GM12878 (cell line): ENCODE measurements around the gene MYRF. TPM values are rescaled to one million over a fixed set of nuclear protein-coding genes. Genes with fewer than 3 reads are reported as not detected.
A peak's percentile ranks its signal among the peaks of the same experiment; 100 is the strongest.

Experiments
- CREM ChIP-seq: IDR thresholded peaks from 2 replicates; pipeline ENCODE4 v1.6.1; 2014; ENCODE audit warnings: antibody characterized with exemption, low read depth
- ESRRA ChIP-seq: IDR thresholded peaks from 2 replicates; pipeline ENCODE4 v1.6.1; 2012; ENCODE audit warnings: mild to moderate bottlenecking, low read length, improper control_type of control experiment
- KLF5 ChIP-seq: fragments of 450-650 bp; IDR thresholded peaks from 2 replicates; pipeline ENCODE4 v1.6.1; 2014; ENCODE audit warnings: mild to moderate bottlenecking; ENCODE audit not compliant: partially characterized antibody
- NFIC ChIP-seq: IDR thresholded peaks from 2 replicates; pipeline ENCODE4 v1.6.1; 2012; ENCODE audit warnings: low read depth, mild to moderate bottlenecking, inconsistent platforms, low read length, moderate library complexity
- RELA ChIP-seq: fragments of 450-650 bp; IDR thresholded peaks from 2 replicates; pipeline ENCODE4 v1.8.0; 2014; ENCODE audit warnings: borderline replicate concordance; ENCODE audit not compliant: partially characterized antibody
- SMC3 ChIP-seq: IDR thresholded peaks from 2 replicates; pipeline ENCODE4 v1.6.1; 2011; ENCODE audit warnings: low read length, improper control_type of control experiment, borderline replicate concordance
- TCF3 ChIP-seq: IDR thresholded peaks from 2 replicates; pipeline ENCODE4 v1.6.1; 2012; ENCODE audit warnings: low read depth, mild to moderate bottlenecking, low read length, borderline replicate concordance; ENCODE audit not compliant: insufficient read depth
- YY1 ChIP-seq: IDR thresholded peaks from 2 replicates; pipeline ENCODE4 v1.6.1; 2011; ENCODE audit warnings: low read depth, mild to moderate bottlenecking, low read length
- polyA plus RNA-seq, 11 experiments: library from polyadenylated mRNA; depleted of rRNA in 4 of 11; unstranded in 6 of 11; stranded (reverse) in 5 of 11; fragments of >200 nt; fragmentation: Nextera tagmentation in 4 of 11; fragmentation: Illumina TruSeq in 1 of 11; extraction: Ambion mirVana in 4 of 11; extraction: Trizol in 1 of 11; gene quantifications; 1 replicate in 1 of 11; 2 replicates in 10 of 11; pipeline versions ENCODE4 v1.2.1 to v1.2.3, GENCODE V29; 2011 to 2016; ENCODE audit warnings: inconsistent platforms in 2 of 11, missing spikeins in 2 of 11, low read depth in 1 of 11
- total RNA-seq, 4 experiments: library from RNA; depleted of rRNA in 3 of 4; stranded (reverse); fragments of >200 nt in 3 of 4; fragmentation: Illumina TruSeq in 1 of 4; extraction: Trizol in 1 of 4; gene quantifications; 2 replicates each; pipeline versions ENCODE4 v1.2.1 to v1.2.3, GENCODE V29; 2013 to 2021
- TF ChIP-seq, protein P1 (sequence below): fragments of 450-650 bp; IDR thresholded peaks from 2 replicates; pipeline ENCODE4 v1.6.1; 2017; ENCODE audit warnings: mild to moderate bottlenecking, low read depth, inconsistent platforms; ENCODE audit not compliant: poor library complexity, severe bottlenecking
- TF ChIP-seq, protein P2 (sequence below), 3 experiments: IDR thresholded peaks in 2 of 3; conservative IDR thresholded peaks in 1 of 3; 2 replicates each; pipeline ENCODE4 v1.5.1; 2011; ENCODE audit warnings: low read depth in 3 of 3, low read length in 3 of 3, mild to moderate bottlenecking in 3 of 3, control low read depth in 2 of 3, moderate library complexity in 2 of 3, inconsistent platforms in 1 of 3, mixed read lengths in 1 of 3; ENCODE audit not compliant: control insufficient read depth in 2 of 3, insufficient read depth in 1 of 3; ENCODE audit errors: extremely low read depth in 1 of 3
- TF ChIP-seq, protein P3 (sequence below): IDR thresholded peaks from 2 replicates; pipeline ENCODE4 v1.6.1; 2011; ENCODE audit warnings: low read depth, low read length, improper control_type of control experiment, borderline replicate concordance
- TF ChIP-seq, protein P4 (sequence below): IDR thresholded peaks from 2 replicates; pipeline ENCODE4 v1.6.1; 2011; ENCODE audit warnings: borderline replicate concordance, low read depth, mild to moderate bottlenecking, moderate library complexity, mixed read lengths, low read length; ENCODE audit not compliant: insufficient read depth; ENCODE audit errors: extremely low read length

The MYRF gene
- total and polyA plus RNA-seq, 10 of the 15 experiments (the other 5 are each of a cell fraction or from before 2014, with no cell fraction given): 0.27 to 15.6 (median 0.89) TPM

DNA sequence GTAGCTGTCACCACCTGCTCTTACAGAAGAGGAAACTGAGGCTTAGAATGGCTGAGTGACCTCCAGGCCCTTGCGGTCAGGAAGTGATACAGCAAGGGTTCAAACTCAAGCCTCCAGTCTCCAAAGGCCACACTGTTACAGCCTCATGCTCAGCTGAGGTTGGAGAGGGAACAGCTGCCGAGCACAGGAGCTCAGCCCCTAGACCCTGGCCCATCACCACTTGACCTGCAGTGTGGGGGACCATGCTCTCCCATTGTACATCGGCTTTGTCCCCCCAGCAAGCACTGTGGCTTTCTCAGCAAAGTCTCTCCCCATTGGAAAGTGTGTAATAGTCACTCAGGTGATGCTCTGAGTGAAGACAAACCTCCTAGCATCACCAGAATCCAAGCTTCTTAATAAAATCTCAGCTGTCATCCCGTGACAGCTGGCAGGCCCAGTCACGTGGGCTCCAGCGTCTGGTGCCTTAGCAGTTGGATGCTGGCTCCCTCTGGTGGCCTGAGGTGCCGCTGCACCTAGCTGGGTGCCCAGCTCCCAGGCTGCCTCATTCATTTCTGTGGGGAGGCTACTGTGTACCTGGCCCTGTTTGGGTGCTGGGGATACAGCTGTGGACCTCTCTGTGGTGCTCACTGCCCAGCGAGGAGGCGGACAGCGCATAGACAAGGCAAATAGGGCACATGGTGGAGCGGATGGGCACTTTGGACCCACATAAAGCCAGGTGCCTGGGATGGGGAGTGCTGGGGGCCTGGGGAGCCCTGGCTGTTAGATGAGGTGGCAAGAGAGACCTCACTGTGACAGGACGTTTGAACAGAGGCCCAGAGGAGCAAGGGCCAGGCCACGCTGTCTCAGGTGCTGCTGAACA, 19.1 kb upstream of the MYRF start (continued):
- TF ChIP-seq ESRRA (0 out of 2 replicates have a peak, but pooled peaks have one; percentile 40), YY1 (peak; percentile 65; the same call in 1 of the 2 replicates), KLF5 (peak; percentile 25), TCF3 (peak; percentile 84; the same call in 1 of the 2 replicates), NFIC (no peak), SMC3 (peak; percentile 79), RELA (peak; percentile 84), CREM (0 out of 2 replicates have a peak, but pooled peaks have one; percentile 13)
- TF ChIP-seq, protein P1, sequence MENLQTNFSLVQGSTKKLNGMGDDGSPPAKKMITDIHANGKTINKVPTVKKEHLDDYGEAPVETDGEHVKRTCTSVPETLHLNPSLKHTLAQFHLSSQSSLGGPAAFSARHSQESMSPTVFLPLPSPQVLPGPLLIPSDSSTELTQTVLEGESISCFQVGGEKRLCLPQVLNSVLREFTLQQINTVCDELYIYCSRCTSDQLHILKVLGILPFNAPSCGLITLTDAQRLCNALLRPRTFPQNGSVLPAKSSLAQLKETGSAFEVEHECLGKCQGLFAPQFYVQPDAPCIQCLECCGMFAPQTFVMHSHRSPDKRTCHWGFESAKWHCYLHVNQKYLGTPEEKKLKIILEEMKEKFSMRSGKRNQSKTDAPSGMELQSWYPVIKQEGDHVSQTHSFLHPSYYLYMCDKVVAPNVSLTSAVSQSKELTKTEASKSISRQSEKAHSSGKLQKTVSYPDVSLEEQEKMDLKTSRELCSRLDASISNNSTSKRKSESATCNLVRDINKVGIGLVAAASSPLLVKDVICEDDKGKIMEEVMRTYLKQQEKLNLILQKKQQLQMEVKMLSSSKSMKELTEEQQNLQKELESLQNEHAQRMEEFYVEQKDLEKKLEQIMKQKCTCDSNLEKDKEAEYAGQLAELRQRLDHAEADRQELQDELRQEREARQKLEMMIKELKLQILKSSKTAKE: no peak
- TF ChIP-seq, protein P2, sequence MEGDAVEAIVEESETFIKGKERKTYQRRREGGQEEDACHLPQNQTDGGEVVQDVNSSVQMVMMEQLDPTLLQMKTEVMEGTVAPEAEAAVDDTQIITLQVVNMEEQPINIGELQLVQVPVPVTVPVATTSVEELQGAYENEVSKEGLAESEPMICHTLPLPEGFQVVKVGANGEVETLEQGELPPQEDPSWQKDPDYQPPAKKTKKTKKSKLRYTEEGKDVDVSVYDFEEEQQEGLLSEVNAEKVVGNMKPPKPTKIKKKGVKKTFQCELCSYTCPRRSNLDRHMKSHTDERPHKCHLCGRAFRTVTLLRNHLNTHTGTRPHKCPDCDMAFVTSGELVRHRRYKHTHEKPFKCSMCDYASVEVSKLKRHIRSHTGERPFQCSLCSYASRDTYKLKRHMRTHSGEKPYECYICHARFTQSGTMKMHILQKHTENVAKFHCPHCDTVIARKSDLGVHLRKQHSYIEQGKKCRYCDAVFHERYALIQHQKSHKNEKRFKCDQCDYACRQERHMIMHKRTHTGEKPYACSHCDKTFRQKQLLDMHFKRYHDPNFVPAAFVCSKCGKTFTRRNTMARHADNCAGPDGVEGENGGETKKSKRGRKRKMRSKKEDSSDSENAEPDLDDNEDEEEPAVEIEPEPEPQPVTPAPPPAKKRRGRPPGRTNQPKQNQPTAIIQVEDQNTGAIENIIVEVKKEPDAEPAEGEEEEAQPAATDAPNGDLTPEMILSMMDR (IDR thresholded peaks at IDR 0.05 in 2 of 3, conservative IDR thresholded peaks at IDR 0.05 in 1 of 3; ENCODE audit: control insufficient read depth in 2 of 3, extremely low read depth in 1 of 3, insufficient read depth in 1 of 3, low read depth in 3 of 3, low read length in 3 of 3): peak; percentile 99
- TF ChIP-seq, protein P3, sequence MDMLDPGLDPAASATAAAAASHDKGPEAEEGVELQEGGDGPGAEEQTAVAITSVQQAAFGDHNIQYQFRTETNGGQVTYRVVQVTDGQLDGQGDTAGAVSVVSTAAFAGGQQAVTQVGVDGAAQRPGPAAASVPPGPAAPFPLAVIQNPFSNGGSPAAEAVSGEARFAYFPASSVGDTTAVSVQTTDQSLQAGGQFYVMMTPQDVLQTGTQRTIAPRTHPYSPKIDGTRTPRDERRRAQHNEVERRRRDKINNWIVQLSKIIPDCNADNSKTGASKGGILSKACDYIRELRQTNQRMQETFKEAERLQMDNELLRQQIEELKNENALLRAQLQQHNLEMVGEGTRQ: peak; percentile 96
- TF ChIP-seq, protein P4, sequence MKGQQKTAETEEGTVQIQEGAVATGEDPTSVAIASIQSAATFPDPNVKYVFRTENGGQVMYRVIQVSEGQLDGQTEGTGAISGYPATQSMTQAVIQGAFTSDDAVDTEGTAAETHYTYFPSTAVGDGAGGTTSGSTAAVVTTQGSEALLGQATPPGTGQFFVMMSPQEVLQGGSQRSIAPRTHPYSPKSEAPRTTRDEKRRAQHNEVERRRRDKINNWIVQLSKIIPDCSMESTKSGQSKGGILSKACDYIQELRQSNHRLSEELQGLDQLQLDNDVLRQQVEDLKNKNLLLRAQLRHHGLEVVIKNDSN: peak; percentile 96
